Pancreas (tissue), 10 donors: ENCODE results near the gene CNGA3. TPM values are rescaled to one million over a fixed set of nuclear protein-coding genes. Genes with fewer than 3 reads are reported as not detected.

Experiments used
- ATAC-seq, 4 donors: fragments of 200-7000 bp; cut with Tn5 transposase; one replicate each; pipeline versions ENCODE4 v1.8.0 to v1.9.1; 2020; ENCODE audit warnings: mild to moderate bottlenecking in 4 of 4, moderate library complexity in 4 of 4
- DNase-seq, 6 donors: peaks; one replicate each; pipeline ENCODE4 v3.0.0-alpha.2; 2020
- FAIRE-seq: peaks from 2 replicates; lab custom pipeline; 2012; peaks lifted over from hg19 to GRCh38; lab: Jason Lieb, UNC
- H3K27ac ChIP-seq, 4 donors: fragments of 200-600 bp; sonication (generic); 1 replicate in 3 of 4; 2 replicates in 1 of 4; pipeline versions ENCODE4 v1.5.0 to v1.8.0; 2020
- H3K27me3 ChIP-seq, 4 donors: fragments of 200-600 bp; one replicate each; pipeline ENCODE4 v1.8.0; 2021
- H3K36me3 ChIP-seq, 3 donors: fragments of 200-600 bp; sonication (generic) in 1 of 3; one replicate each; pipeline versions ENCODE4 v1.5.0 to v1.8.0; 2020 to 2021
- H3K4me1 ChIP-seq, 3 donors: fragments of 200-600 bp; one replicate each; pipeline ENCODE4 v1.8.0; 2021
- H3K4me3 ChIP-seq, 4 donors: fragments of 200-600 bp; sonication (generic) in 2 of 4; one replicate each; pipeline versions ENCODE4 v1.5.0 to v1.8.0; 2020 to 2021
- H3K9me3 ChIP-seq, 4 donors: fragments of 200-600 bp; one replicate each; pipeline ENCODE4 v1.8.0; 2021
- CTCF ChIP-seq, 4 donors: fragments of 200-600 bp; sonication (generic) in 3 of 4; IDR thresholded peaks; one replicate each; pipeline versions ENCODE4 v1.5.0 to v1.8.0; 2021; ENCODE audit warnings: antibody characterized with exemption in 4 of 4
- WGBS, 2 donors: extraction: QIAGEN DNeasy Blood & Tissue Kit; methylation state at CpG; one replicate each; pipeline ENCODE4 v1.1.7; 2013; 5-methylcytosine and 5-hydroxymethylcytosine counted together
- intact Hi-C, 3 donors: fragments of 100-400 bp; cut with DNase I; formaldehyde crosslinking; loops; one replicate each; pipeline versions ENCODE4 v1.11.1 to v1.14.2; 2022
- polyA plus RNA-seq, 2 donors: library from polyadenylated mRNA; stranded (reverse); fragments of 200-250 nt; gene quantifications; one replicate each; pipeline ENCODE4 v1.2.3, GENCODE V29; 2013
- total RNA-seq, 6 donors: library from RNA; stranded (reverse); fragmentation: NEBNext Ultra II Directional in 4 of 6; extraction: Animal tissue kit (Norgen Biotek cat#: 25700) in 4 of 6; gene quantifications; one replicate each; pipeline versions ENCODE4 v1.2.1 to v1.2.4, GENCODE V29; 2021 to 2023
- donor health status: healthy with polysubstance abuse.
- donor health status: DM: no; HTN: no; CAD: no; lungs with moderate emphysema.
- donor health status: DM: no; HTN: no; CAD: no.
- donor health status: control.
- donor health status: control.
- donor health status: Bipolar disorder and iron deficiency.
- donor health status: DM: yes; HTN: yes; CAD: no.
- donor health status: DM: no; HTN: no; CAD: no.
- donor health status: DM: no; HTN: no; CAD: no.
- donor health status: DM: yes; HTN: yes; CAD: no.

CNGA3 gene
- total and polyA plus RNA-seq, 8 donors, result 0.09 to 1.5 (median 0.28) TPM

GRCh38 chr2:98387478-98387877, 41.2 kb downstream of the CNGA3 start:
- Histone ChIP-seq H3K4me1 (no peaks in the 10 kb centered on the region), H3K27me3 (no peaks in the 10 kb centered on the region), H3K36me3 (no peaks in the 10 kb centered on the region), H3K4me3 (no peak overlapping the region), H3K9me3 (no peaks in the 10 kb centered on the region), H3K27ac (no peak overlapping the region)
- FAIRE-seq, result no peak
- intact Hi-C loops, result loop anchor here in 2 of 3 donors (5.0 to 10.0 kb wide), 4 partner anchors 210 to 653 kb away; no protein-coding TSS in a partner anchor
- whole genome bisulfite sequencing, 2 donors, result 78 to 92% methylated on average over 15 to 16 of the region's 16 CpGs
- no peak for TF ChIP-seq CTCF (IDR thresholded peaks at IDR 0.05)
- no peak for ATAC-seq
- DNase-seq, result no peak

GRCh38 chr2:98388081-98388480, 41.8 kb downstream of the CNGA3 start:
- Histone ChIP-seq H3K4me3 (no peak overlapping the region), H3K27me3 (no peaks in the 10 kb centered on the region), H3K4me1 (no peaks in the 10 kb centered on the region), H3K9me3 (no peaks in the 10 kb centered on the region), H3K36me3 (no peaks in the 10 kb centered on the region), H3K27ac (no peak overlapping the region)
- DNase-seq (no peak), FAIRE-seq (no peak), ATAC-seq (no peak)
- 60 to 74% methylated on average over 15 of the region's 15 CpGs for WGBS, 2 donors
- intact Hi-C loops, result loop anchor here in 2 of 3 donors (5.0 to 10.0 kb wide), 4 partner anchors 211 to 653 kb away; no protein-coding TSS in a partner anchor
- TF ChIP-seq CTCF (IDR thresholded peaks at IDR 0.05), result no peak

- TF ChIP-seq CTCF (IDR thresholded peaks at IDR 0.05), result no peak
- ATAC-seq, result no peak
- DNase-seq, result no peak
- H3K9me3 ChIP-seq, result no peaks in the 10 kb centered on the region
- no peaks in the 10 kb centered on the region for H3K36me3 ChIP-seq
- WGBS, 2 donors, result 64 to 72% methylated on average over 17 of the region's 17 CpGs
- no peaks in the 10 kb centered on the region for H3K27me3 ChIP-seq
- no peaks in the 10 kb centered on the region for H3K4me1 ChIP-seq
- H3K27ac ChIP-seq, result no peak overlapping the region
- FAIRE-seq, result no peak
- no peak overlapping the region for H3K4me3 ChIP-seq
- intact Hi-C loops, result loop anchor here in 2 of 3 donors (5.0 to 10.0 kb wide), 4 partner anchors 211 to 654 kb away; no protein-coding TSS in a partner anchor
Observed at GRCh38 chr2:98388601-98389250, 42.5 kb downstream of the CNGA3 start.

- Histone ChIP-seq H3K36me3 (no peaks in the 10 kb centered on the region), H3K9me3 (no peaks in the 10 kb centered on the region), H3K27ac (no peak overlapping the region), H3K4me1 (no peaks in the 10 kb centered on the region), H3K4me3 (no peak overlapping the region), H3K27me3 (no peaks in the 10 kb centered on the region)
- no peak for DNase-seq
- no peak for ATAC-seq
- WGBS, 2 donors, result 69 to 75% methylated on average over 4 of the region's 4 CpGs
- intact Hi-C loops, result loop anchor here in 2 of 3 donors (5.0 to 10.0 kb wide), 4 partner anchors 212 to 654 kb away; no protein-coding TSS in a partner anchor
- TF ChIP-seq CTCF (IDR thresholded peaks at IDR 0.05), result no peak
- no peak for FAIRE-seq
Observed at GRCh38 chr2:98389251-98389605, 43.0 kb downstream of the CNGA3 start.
